Measurements from ENCODE around the gene BEND2. TPM values are rescaled to one million over a fixed set of nuclear protein-coding genes. Genes with fewer than 3 reads are reported as not detected.

Gene BEND2
- total and polyA plus RNA-seq, 10 of the 15 experiments (the other 5 are each of a cell fraction or from before 2014, with no cell fraction given): not detected

- no peak for TF ChIP-seq SIN3A (IDR thresholded peaks at IDR 0.05; ENCODE audit: low read depth, low read length)
- no peak for TF ChIP-seq ZBED1 (IDR thresholded peaks at IDR 0.05; ENCODE audit: borderline replicate concordance)
- no peak for TF ChIP-seq PAX8 (IDR thresholded peaks at IDR 0.05)
Measured at GRCh38 chrX:18194688-18195087, 26.0 kb downstream of the BEND2 start (continued).

DNA sequence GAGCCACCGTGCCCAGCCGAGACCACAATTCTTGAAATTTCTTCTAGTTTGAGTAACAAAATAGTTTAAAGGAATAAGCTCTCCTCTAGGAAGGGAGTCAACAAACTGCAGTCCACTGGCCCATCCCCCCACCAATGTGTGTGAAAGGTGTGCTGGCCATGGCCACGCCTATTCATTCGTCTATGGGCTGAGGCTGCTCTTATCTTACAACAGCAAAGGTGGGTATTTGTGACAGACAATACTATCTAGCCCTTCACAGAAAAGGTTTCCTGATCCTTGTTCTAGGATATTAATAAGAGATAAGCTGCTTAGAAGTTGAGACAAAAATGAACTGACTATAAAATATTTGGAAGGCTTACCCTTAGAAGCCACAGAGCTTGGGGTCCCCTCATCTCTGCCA lies 41.2 kb downstream of the BEND2 start:
- ATAC-seq: no peak
- no peaks in the 10 kb centered on the region for H4K20me1 ChIP-seq (ENCODE audit: control insufficient read depth, insufficient read depth)
- WGBS (ENCODE audit: insufficient coverage, insufficient replicate concordance, low lambda C conversion rate, missing lambda C conversion rate): 42% methylated on average over 4 of the region's 4 CpGs
- TF ChIP-seq ESRRA (IDR thresholded peaks at IDR 0.05; ENCODE audit: low read length) (no peak), SMAD5 (IDR thresholded peaks at IDR 0.05; ENCODE audit: low read depth) (no peak), PBX3 (IDR thresholded peaks at IDR 0.05; ENCODE audit: insufficient replicate concordance, low read depth, low read length) (no peak), ASH2L (IDR thresholded peaks at IDR 0.05; ENCODE audit: borderline replicate concordance, low read depth) (no peak), KDM1A (IDR thresholded peaks at IDR 0.05; ENCODE audit: borderline replicate concordance) (no peak), ZBTB4 (CRISPR knock-in tag; IDR thresholded peaks at IDR 0.05) (no peak), IRF4 (IDR thresholded peaks at IDR 0.05; ENCODE audit: low read depth, low read length) (no peak), REST (IDR thresholded peaks at IDR 0.05; ENCODE audit: low read depth, low read length) (no peak), RBBP5 (conservative IDR thresholded peaks at IDR 0.05) (no peak), STAT3 (IDR thresholded peaks at IDR 0.05; ENCODE audit: low read depth, low read length) (no peak)
- TF ChIP-seq, protein P1, sequence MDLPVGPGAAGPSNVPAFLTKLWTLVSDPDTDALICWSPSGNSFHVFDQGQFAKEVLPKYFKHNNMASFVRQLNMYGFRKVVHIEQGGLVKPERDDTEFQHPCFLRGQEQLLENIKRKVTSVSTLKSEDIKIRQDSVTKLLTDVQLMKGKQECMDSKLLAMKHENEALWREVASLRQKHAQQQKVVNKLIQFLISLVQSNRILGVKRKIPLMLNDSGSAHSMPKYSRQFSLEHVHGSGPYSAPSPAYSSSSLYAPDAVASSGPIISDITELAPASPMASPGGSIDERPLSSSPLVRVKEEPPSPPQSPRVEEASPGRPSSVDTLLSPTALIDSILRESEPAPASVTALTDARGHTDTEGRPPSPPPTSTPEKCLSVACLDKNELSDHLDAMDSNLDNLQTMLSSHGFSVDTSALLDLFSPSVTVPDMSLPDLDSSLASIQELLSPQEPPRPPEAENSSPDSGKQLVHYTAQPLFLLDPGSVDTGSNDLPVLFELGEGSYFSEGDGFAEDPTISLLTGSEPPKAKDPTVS (IDR thresholded peaks at IDR 0.05; ENCODE audit: low read depth, low read length): no peak
- no peak overlapping the region for H3K27ac ChIP-seq (ENCODE audit: control insufficient read depth, insufficient read depth)
- H2AFZ ChIP-seq (ENCODE audit: control insufficient read depth, low read depth, low read length): no peak overlapping the region
- H3K9me3 ChIP-seq (replicated peaks; ENCODE audit: control insufficient read depth, insufficient read depth, low read length): no peaks in the 10 kb centered on the region
- H3K9ac ChIP-seq (ENCODE audit: control insufficient read depth, insufficient read depth, low read length): no peak overlapping the region
- POLR2A ChIA-PET: no interaction called here
- CTCF ChIA-PET: interaction anchor here (1.2 kb wide), 1 partner anchor 10 kb away, joined by 3 read pairs; no protein-coding TSS in a partner anchor
- H3K4me3 ChIP-seq: no peak overlapping the region
- H3K4me2 ChIP-seq (ENCODE audit: control insufficient read depth, insufficient read depth): no peak overlapping the region
- DNase-seq (ENCODE audit: low read depth, low spot score): no peak
- no peaks in the 10 kb centered on the region for H3K79me2 ChIP-seq (ENCODE audit: control insufficient read depth, insufficient read depth, low read length)
- RAD21 ChIA-PET (ENCODE audit: unreplicated experiment): no interaction called here
- intact Hi-C loops (cut with micrococcal nuclease; ENCODE audit: unreplicated experiment) (no loop called here), in situ Hi-C loops (cut with MboI) (no loop called here)
- BruUV-seq (replicated peaks): no TSS peak
- no peak for FAIRE-seq
- H3K27me3 ChIP-seq (replicated peaks in 1 of 2; ENCODE audit: control insufficient read depth in 2 of 2, insufficient read depth in 2 of 2, low read length in 1 of 2): no peaks in the 10 kb centered on the region; a peak in 1 of 4 replicates
- H3K4me1 ChIP-seq (ENCODE audit: control insufficient read depth, insufficient read depth, low read length): no peaks in the 10 kb centered on the region
- no peaks in the 10 kb centered on the region for H3K36me3 ChIP-seq (ENCODE audit: control insufficient read depth in 2 of 2, insufficient read depth in 2 of 2, low read length in 1 of 2)
- SMC1A ChIA-PET (ENCODE audit: uncharacterized antibody, unreplicated experiment): no interaction called here

Measured in GM12878 (cell line).